ENCODE measurements around the gene BTNL3.

DNA sequence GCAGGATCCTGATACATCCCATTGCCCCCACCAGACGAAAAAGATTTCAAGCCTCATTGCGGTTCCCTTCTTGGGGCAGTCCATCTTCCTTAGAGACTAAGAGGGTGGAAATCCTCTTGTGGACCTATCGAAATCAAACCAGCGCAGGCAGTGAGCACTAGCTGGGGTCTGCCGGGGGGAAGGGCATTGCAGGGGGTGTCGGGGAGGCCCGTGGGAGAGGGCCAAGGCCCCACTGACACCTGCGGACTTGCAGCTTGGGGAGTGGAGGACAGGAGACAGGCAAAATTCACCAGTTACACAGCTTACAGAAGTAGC lies 51.9 kb downstream of the BTNL3 start:
- TF ChIP-seq EZH2 (IDR thresholded peaks at IDR 0.05; ENCODE audit: borderline replicate concordance) (no peak), EZH2phosphoT487 (IDR thresholded peaks at IDR 0.05; ENCODE audit: low read depth, severe bottlenecking, unreplicated experiment) (no peak)
- TF ChIP-seq, protein P1, sequence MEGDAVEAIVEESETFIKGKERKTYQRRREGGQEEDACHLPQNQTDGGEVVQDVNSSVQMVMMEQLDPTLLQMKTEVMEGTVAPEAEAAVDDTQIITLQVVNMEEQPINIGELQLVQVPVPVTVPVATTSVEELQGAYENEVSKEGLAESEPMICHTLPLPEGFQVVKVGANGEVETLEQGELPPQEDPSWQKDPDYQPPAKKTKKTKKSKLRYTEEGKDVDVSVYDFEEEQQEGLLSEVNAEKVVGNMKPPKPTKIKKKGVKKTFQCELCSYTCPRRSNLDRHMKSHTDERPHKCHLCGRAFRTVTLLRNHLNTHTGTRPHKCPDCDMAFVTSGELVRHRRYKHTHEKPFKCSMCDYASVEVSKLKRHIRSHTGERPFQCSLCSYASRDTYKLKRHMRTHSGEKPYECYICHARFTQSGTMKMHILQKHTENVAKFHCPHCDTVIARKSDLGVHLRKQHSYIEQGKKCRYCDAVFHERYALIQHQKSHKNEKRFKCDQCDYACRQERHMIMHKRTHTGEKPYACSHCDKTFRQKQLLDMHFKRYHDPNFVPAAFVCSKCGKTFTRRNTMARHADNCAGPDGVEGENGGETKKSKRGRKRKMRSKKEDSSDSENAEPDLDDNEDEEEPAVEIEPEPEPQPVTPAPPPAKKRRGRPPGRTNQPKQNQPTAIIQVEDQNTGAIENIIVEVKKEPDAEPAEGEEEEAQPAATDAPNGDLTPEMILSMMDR (IDR thresholded peaks at IDR 0.05; ENCODE audit: poor library complexity): no peak
